ENCODE data around the gene PCNA. TPM values are rescaled to one million over a fixed set of nuclear protein-coding genes. Genes with fewer than 3 reads are reported as not detected.

The PCNA gene
- total and polyA plus RNA-seq, 2 donors (not counting 1 experiment from before 2014, with no cell fraction given): 31.7 to 73.4 TPM

GRCh38 chr20:5070570-5070969 is 49.2 kb downstream of the PCNA start:
- Histone ChIP-seq H2AFZ (ENCODE audit: insufficient read depth, low read depth, low read length, poor library complexity, severe bottlenecking) (no peak overlapping the region), H3K27ac (ENCODE audit: low read length in 2 of 2) (no peak overlapping the region), H3K4me3 (ENCODE audit: control extremely low read depth in 1 of 5, extremely low read depth in 1 of 5, insufficient read depth in 1 of 5, low read depth in 2 of 5, low read length in 4 of 5) (no peak overlapping the region), H3K79me2 (ENCODE audit: control insufficient read depth, insufficient read depth, low read length) (no peaks in the 10 kb centered on the region), H3K36me3 (replicated peaks in 1 of 2; ENCODE audit: control extremely low read depth in 1 of 2, control insufficient read depth in 1 of 2, extremely low read depth in 1 of 2, insufficient read depth in 2 of 2, low read length in 1 of 2) (no peaks in the 10 kb centered on the region), H3K4me2 (replicated peaks; ENCODE audit: low read depth, low read length, poor library complexity, severe bottlenecking) (no peak overlapping the region), H3K9me3 (ENCODE audit: control extremely low read depth in 1 of 3, control insufficient read depth in 2 of 3, insufficient read depth in 1 of 3, low read length in 2 of 3) (no peaks in the 10 kb centered on the region), H3K27me3 (replicated peaks in 1 of 4; ENCODE audit: control extremely low read depth in 1 of 4, control insufficient read depth in 3 of 4, insufficient read depth in 4 of 4, low read length in 3 of 4) (no peaks in the 10 kb centered on the region), H3K4me1 (ENCODE audit: control insufficient read depth in 2 of 2, insufficient read depth in 2 of 2, low read length in 2 of 2) (peaks cover 0 to 4% of the 10 kb centered on the region in 2 donors), H3K9ac (ENCODE audit: low read length) (no peak overlapping the region), H4K20me1 (ENCODE audit: control insufficient read depth, insufficient read depth, low read length, poor library complexity, severe bottlenecking) (no peaks in the 10 kb centered on the region)
- TF ChIP-seq CTCF (IDR thresholded peaks at IDR 0.05) (no peak), EZH2 (IDR thresholded peaks at IDR 0.05; ENCODE audit: borderline replicate concordance, insufficient read depth, low read depth, low read length, poor library complexity, severe bottlenecking) (no peak)
- ATAC-seq (ENCODE audit: low read depth) (no peak), DNase-seq (no peak)
- H3K9me3 Mint-ChIP-seq (ENCODE audit: insufficient read depth): no peaks in the 10 kb centered on the region
- no peak overlapping the region for H3K4me3 Mint-ChIP-seq
- peaks cover 12% of the 10 kb centered on the region for H3K4me1 Mint-ChIP-seq
- intact Hi-C loops (cut with micrococcal nuclease): no loop called here
- H3K27me3 Mint-ChIP-seq: no peaks in the 10 kb centered on the region
- WGBS (ENCODE audit: insufficient coverage): 100% methylated on average over 2 of the region's 4 CpGs
- ChIA-PET POLR2A (no interaction called here), CTCF (interaction anchor here (1.4 kb wide), 1 partner anchor 14 kb away, joined by 4 read pairs; no protein-coding TSS in a partner anchor)
- H3K27ac Mint-ChIP-seq: no peak overlapping the region

GRCh38 chr20:5070081-5070480 is 49.7 kb downstream of the PCNA start:
- peaks cover 0 to 4% of the 10 kb centered on the region in 2 donors for H3K4me1 ChIP-seq (ENCODE audit: control insufficient read depth in 2 of 2, insufficient read depth in 2 of 2, low read length in 2 of 2)
- H3K9me3 ChIP-seq (ENCODE audit: control extremely low read depth in 1 of 3, control insufficient read depth in 2 of 3, insufficient read depth in 1 of 3, low read length in 2 of 3): no peaks in the 10 kb centered on the region
- CTCF ChIA-PET: no interaction called here
- H3K4me3 ChIP-seq (ENCODE audit: control extremely low read depth in 1 of 5, extremely low read depth in 1 of 5, insufficient read depth in 1 of 5, low read depth in 2 of 5, low read length in 4 of 5): no peak overlapping the region
- H4K20me1 ChIP-seq (ENCODE audit: control insufficient read depth, insufficient read depth, low read length, poor library complexity, severe bottlenecking): no peaks in the 10 kb centered on the region
- no peaks in the 10 kb centered on the region for H3K9me3 Mint-ChIP-seq (ENCODE audit: insufficient read depth)
- H3K27me3 Mint-ChIP-seq: no peaks in the 10 kb centered on the region
- no peaks in the 10 kb centered on the region for H3K79me2 ChIP-seq (ENCODE audit: control insufficient read depth, insufficient read depth, low read length)
- no peak overlapping the region for H3K4me3 Mint-ChIP-seq
- WGBS (ENCODE audit: insufficient coverage): 100% methylated on average over 5 of the region's 7 CpGs
- peaks cover 12% of the 10 kb centered on the region for H3K4me1 Mint-ChIP-seq
- ATAC-seq (ENCODE audit: low read depth): no peak
- no peak overlapping the region for H3K27ac ChIP-seq (ENCODE audit: low read length in 2 of 2)
- no peak for DNase-seq
- POLR2A ChIA-PET: no interaction called here
- TF ChIP-seq CTCF (IDR thresholded peaks at IDR 0.05): no peak
- no peak for TF ChIP-seq EZH2 (IDR thresholded peaks at IDR 0.05; ENCODE audit: borderline replicate concordance, insufficient read depth, low read depth, low read length, poor library complexity, severe bottlenecking)
- no peak overlapping the region for H3K4me2 ChIP-seq (replicated peaks; ENCODE audit: low read depth, low read length, poor library complexity, severe bottlenecking)
- H3K36me3 ChIP-seq (replicated peaks in 1 of 2; ENCODE audit: control extremely low read depth in 1 of 2, control insufficient read depth in 1 of 2, extremely low read depth in 1 of 2, insufficient read depth in 2 of 2, low read length in 1 of 2): no peaks in the 10 kb centered on the region
- no peak overlapping the region for H3K9ac ChIP-seq (ENCODE audit: low read length)
- no peak overlapping the region for H3K27ac Mint-ChIP-seq
- intact Hi-C loops (cut with micrococcal nuclease): no loop called here
- H2AFZ ChIP-seq (ENCODE audit: insufficient read depth, low read depth, low read length, poor library complexity, severe bottlenecking): no peak overlapping the region
- no peaks in the 10 kb centered on the region for H3K27me3 ChIP-seq (replicated peaks in 1 of 4; ENCODE audit: control extremely low read depth in 1 of 4, control insufficient read depth in 3 of 4, insufficient read depth in 4 of 4, low read length in 3 of 4)

All from B cell (primary cell).